Mucosa of descending colon (tissue), 3 donors: ENCODE results near the gene AP1S3. TPM values are rescaled to one million over a fixed set of nuclear protein-coding genes. Genes with fewer than 3 reads are reported as not detected.

ENCODE experiments used
- ATAC-seq: fragments of 200-7000 bp; cut with Tn5 transposase; one replicate; pipeline ENCODE4 v1.9.1; 2020; ENCODE audit warnings: mild to moderate bottlenecking, moderate library complexity
- DNase-seq, 3 donors: peaks; one replicate each; pipeline ENCODE4 v3.0.0-alpha.2; 2020
- H3K36me3 ChIP-seq: fragments of 200-600 bp; one replicate; pipeline ENCODE4 v1.8.0; 2021; ENCODE audit warnings: low read depth, mild to moderate bottlenecking
- H3K4me1 ChIP-seq: fragments of 200-600 bp; one replicate; pipeline ENCODE4 v1.8.0; 2021; ENCODE audit warnings: low read depth, mild to moderate bottlenecking
- H3K4me3 ChIP-seq: fragments of 200-600 bp; one replicate; pipeline ENCODE4 v1.8.0; 2021; ENCODE audit warnings: mild to moderate bottlenecking
- H3K9me3 ChIP-seq: fragments of 200-600 bp; one replicate; pipeline ENCODE4 v1.8.0; 2021; ENCODE audit warnings: mild to moderate bottlenecking
- CTCF ChIP-seq: fragments of 200-600 bp; IDR thresholded peaks from one replicate; pipeline ENCODE4 v1.8.0; 2022; ENCODE audit warnings: antibody characterized with exemption, mild to moderate bottlenecking
- intact Hi-C, 2 donors: fragments of 100-400 bp; cut with DNase I in 1 of 2; cut with micrococcal nuclease in 1 of 2; formaldehyde crosslinking; loops; one replicate each; pipeline versions ENCODE4 v1.11.0 to v1.11.1; 2022; cut with DNase I, micrococcal nuclease
- long read RNA-seq, 2 donors: library from polyadenylated mRNA; unstranded; transcript quantifications; one replicate each; pipeline ENCODE4 v2.0.0, GENCODE V29; 2019 to 2021
- total RNA-seq, 3 donors: library from RNA; stranded (reverse); fragmentation: NEBNext Ultra II Directional in 2 of 3; extraction: Animal tissue kit (Norgen Biotek cat#: 25700) in 2 of 3; gene quantifications; one replicate each; pipeline versions ENCODE4 v1.2.1 to v1.2.4, GENCODE V29; 2021 to 2023
- donor health status: DM: no; HTN: no; CAD: no; lungs with moderate emphysema.
- donor health status: DM: no; HTN: no; CAD: no.
- donor health status: DM: no; HTN: yes; CAD: no.

Gene AP1S3
- total RNA-seq, result 1 to 10 TPM; 3.5 to 8.6 (median 5.0) TPM
- long read RNA-seq, donor 1, partial matches to known transcripts, result 0 of 2 reads
- long read RNA-seq, donor 1, other reads (novel, unspliced or antisense), result 1 of 2 reads
- long read RNA-seq, donor 2, partial matches to known transcripts, result 0 of 1 reads
- long read RNA-seq, donor 2, other reads (novel, unspliced or antisense), result 0 of 1 reads

- peak; percentile 97 for ATAC-seq
- H3K9me3 ChIP-seq, result no peaks in the 10 kb centered on the region
- H3K4me1 ChIP-seq, result peaks cover 13% of the 10 kb centered on the region
- peak within 1 kb of the TSS; percentile 42 for H3K4me3 ChIP-seq
- peak; percentile 88 to 91 (median 90) for DNase-seq
- H3K36me3 ChIP-seq, result no peaks in the 10 kb centered on the region
- no peak for TF ChIP-seq CTCF
- intact Hi-C loops, result no loop called here
Observed at GRCh38 chr2:223837287-223838061, at the start of gene AP1S3. Gene AP1S3, minus strand, starts transcription at chr2:223837582. Its CDS starts 132 bp downstream, at chr2:223837450.

GRCh38 chr2:223887127-223887526, 49.7 kb upstream of the AP1S3 start:
- TF ChIP-seq CTCF, result no peak
- H3K36me3 ChIP-seq, result no peaks in the 10 kb centered on the region
- no peaks in the 10 kb centered on the region for H3K4me1 ChIP-seq
- intact Hi-C loops, result no loop called here
- DNase-seq (no peak), ATAC-seq (no peak)
- no peaks in the 10 kb centered on the region for H3K9me3 ChIP-seq
- no peak overlapping the region for H3K4me3 ChIP-seq

GRCh38 chr2:223886726-223887125, 49.3 kb upstream of the AP1S3 start:
- H3K9me3 ChIP-seq, result no peaks in the 10 kb centered on the region
- H3K36me3 ChIP-seq, result no peaks in the 10 kb centered on the region
- DNase-seq (no peak), ATAC-seq (no peak)
- H3K4me1 ChIP-seq, result no peaks in the 10 kb centered on the region
- H3K4me3 ChIP-seq, result no peak overlapping the region
- TF ChIP-seq CTCF, result no peak
- intact Hi-C loops, result no loop called here

- no peaks in the 10 kb centered on the region for H3K4me1 ChIP-seq
- ATAC-seq (no peak), DNase-seq (no peak)
- no peaks in the 10 kb centered on the region for H3K36me3 ChIP-seq
- intact Hi-C loops, result no loop called here
- TF ChIP-seq CTCF, result no peak
- H3K9me3 ChIP-seq, result no peaks in the 10 kb centered on the region
- no peak overlapping the region for H3K4me3 ChIP-seq
Observed at GRCh38 chr2:223884399-223884798, 47.0 kb upstream of the AP1S3 start.

GRCh38 chr2:223882715-223883114, 45.3 kb upstream of the AP1S3 start:
- no peak for DNase-seq
- H3K4me3 ChIP-seq, result no peak overlapping the region
- no peak for TF ChIP-seq CTCF
- intact Hi-C loops, result no loop called here
- H3K36me3 ChIP-seq, result peaks cover 11% of the 10 kb centered on the region
- H3K9me3 ChIP-seq, result no peaks in the 10 kb centered on the region
- ATAC-seq, result no peak
- no peaks in the 10 kb centered on the region for H3K4me1 ChIP-seq
